RPMI8226 (cell line): ENCODE results near the gene DNAH8.

Experiments used
- DNase-seq: peaks from one replicate; pipeline ENCODE4 v3.0.0-alpha.2; 2015

DNAH8 gene

GRCh38 chr6:39056681-39057080 lies 341.6 kb downstream of the DNAH8 start:
- DNase-seq = no peak

DNA sequence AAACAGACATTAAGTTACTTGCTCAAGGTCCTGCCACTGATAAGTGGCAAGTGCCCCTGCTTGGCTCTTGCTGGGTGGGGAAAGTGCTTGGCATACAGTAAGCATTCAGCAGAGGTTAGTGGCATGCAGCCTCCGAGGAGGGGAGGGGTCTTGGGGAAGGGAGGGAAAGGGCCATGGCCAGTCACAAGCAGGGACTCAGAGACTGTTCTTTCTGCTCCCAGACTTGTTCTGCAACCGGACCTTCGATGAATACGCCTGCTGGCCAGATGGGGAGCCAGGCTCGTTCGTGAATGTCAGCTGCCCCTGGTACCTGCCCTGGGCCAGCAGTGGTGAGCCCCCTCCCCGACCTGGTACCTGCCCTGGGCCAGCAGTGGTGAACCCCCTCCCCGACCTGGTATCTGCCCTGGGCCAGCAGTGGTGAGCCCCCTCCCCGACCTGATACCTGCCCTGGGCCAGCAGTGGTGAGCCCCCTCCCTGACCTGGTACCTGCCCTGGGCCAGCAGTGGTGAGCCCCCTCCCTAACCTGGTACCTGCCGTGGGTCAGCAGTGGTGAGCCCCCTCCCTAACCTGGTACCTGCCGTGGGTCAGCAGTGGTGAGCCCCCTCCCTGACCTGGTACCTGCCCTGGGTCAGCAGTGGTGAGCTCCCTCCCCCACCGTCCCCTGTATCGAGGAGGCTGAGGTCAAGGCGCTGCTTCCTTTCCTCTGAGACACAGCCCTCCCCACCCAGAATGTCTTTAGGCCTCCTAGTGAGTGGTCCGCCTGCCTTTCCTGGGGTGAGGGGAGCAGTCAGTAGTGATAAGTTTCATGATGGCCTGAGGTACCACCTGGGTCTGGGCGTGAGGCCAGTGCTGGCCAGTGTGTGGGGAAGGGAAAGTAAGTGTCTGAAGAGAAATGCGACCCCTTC lies 342.4 kb downstream of the DNAH8 start:
- DNase-seq = no peak

DNA sequence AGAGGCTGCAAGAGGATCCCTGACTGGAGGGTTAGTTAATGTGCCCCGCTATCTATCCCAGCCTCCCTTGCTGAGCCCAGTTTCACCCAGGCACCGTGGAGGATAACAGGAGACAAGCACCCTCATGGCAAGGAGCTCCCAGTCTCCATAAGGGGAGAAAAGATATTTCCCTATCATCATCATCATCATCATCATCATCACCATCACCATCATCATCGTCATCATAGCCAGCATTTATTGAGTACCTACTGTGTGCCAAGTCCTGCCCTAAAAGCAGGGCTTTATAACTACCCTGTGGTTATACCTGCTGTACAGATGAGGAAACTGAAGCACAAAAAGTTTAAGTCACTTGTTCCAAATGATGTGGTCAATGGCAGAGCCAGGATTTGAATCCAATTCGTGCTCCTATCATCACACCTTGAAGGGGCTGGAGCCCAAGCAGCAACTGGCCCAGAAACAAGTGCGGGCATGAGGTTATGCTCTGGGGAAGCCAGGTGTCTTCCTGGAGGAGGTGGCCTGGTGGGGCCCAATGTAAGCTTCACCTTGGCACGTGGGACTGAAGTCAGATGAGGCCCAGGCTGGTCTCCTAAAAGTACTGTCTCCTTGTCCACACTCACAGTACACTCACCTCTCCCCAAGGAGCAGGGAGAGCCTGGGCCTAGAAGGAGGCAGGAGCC lies 343.5 kb downstream of the DNAH8 start:
- no peak for DNase-seq

DNA sequence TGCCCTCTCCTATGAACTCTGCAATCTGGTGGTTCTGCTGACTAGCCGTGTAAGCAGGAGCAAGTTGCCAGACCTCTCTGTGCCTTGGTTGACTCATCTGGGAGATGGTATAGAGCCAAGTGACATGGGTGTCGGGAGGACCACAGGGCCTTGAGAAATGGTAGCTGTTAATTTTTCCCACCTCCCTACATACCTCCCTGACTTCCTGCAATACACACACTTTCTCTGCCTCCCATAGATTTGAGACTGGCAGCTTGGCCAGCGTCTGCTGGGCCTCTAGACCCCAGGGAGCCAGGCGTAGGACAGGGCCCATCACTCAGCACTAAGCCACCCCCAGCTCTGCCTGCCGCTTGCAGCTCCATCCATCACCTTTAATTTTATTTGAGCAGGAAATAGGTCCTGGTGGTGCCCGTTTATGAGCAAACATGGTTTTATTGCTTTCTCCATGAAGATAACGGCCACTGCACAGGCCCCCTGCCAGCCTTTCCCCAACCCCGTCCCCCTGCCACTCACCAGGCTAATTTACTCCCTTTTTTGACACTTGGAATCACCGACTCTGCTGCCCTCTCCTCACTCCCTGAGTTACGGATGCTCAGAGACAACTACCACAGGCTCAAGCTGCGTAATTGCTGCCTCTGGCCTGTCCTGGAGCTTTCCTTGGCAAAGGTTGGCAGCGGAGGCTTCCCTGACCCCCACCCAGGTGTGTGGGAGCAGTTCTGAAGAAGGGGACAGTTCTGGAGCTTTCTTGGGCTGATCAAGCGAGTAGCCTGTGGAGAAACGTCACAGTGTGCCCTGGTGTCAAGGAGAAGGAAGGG lies 344.6 kb downstream of the DNAH8 start:
- no peak for DNase-seq

- DNase-seq = no peak
Observed at GRCh38 chr6:39060467-39061160, 345.5 kb downstream of the DNAH8 start.

DNA sequence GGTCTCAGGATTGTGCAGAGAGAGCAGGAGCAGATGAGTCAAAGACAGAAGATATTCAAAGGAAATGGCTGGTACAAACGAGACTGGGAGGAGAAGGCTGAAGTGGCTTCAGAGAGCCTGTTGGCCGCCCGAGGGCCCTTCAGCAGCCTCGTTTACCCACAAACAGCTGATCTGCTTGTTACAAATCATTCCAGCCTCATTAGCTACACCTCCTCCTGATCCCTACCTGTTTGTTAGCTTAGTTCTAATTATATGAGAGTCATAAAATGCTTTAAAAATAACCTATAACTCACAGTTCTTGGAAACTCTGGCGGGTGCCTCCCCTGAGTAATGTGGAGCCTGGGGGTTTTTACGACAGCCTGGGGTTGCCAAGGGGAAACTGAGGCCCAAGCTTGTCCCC lies 346.1 kb downstream of the DNAH8 start:
- no peak for DNase-seq

DNA sequence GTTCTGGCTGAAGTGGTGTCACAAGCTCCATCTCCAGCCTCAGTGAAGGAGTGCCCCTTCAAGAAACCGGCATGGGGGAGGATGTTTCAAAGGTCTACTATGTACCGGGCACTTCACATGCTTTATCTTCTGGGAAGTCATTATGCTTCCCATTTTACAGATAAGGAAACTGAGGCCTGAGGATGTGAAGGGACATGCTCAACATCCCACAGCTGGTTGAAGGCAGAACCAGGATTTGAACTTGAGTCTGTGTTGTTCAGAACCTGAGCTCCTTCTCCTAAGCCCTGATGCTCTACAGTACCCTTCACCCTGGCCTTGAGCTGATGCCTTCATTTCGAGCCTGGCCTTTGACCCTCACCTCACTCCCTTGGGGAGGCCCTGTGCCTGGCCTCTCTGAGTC lies 346.5 kb downstream of the DNAH8 start:
- no peak for DNase-seq

- DNase-seq = no peak
Observed at GRCh38 chr6:39062014-39062740, 347.1 kb downstream of the DNAH8 start.

GRCh38 chr6:39063526-39063925 lies 348.4 kb downstream of the DNAH8 start:
- DNase-seq = no peak

DNA sequence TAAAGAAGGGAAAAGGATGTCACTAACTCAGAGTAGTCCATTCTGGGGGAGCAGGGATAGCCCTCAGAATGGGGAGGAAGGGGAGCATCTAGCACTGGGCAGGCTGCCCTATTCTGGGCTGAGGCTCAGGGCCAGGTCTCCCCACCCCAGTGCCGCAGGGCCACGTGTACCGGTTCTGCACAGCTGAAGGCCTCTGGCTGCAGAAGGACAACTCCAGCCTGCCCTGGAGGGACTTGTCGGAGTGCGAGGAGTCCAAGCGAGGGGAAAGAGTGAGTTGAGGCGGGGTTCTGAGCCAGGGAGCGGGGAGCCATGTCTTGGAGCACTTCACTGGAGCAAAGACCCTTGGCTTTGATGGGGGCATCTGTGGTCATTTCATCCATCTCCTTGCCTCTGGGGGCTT lies 350.4 kb downstream of the DNAH8 start:
- DNase-seq = no peak

GRCh38 chr6:39068391-39068790 lies 353.3 kb downstream of the DNAH8 start:
- no peak for DNase-seq

DNA sequence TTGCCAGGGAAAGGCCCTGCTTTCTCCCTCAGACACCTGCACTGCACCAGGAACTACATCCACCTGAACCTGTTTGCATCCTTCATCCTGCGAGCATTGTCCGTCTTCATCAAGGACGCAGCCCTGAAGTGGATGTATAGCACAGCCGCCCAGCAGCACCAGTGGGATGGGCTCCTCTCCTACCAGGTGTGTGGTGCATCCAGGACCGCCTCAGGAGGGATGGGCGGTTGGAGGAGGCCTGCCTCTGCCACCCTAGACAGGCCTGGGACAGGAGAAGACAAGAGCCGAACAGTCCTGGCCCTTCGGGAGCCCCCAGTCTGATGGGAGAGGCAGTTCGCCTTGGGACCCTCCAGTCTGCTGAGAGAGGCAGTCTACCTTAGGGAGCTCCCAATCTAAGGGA lies 357.7 kb downstream of the DNAH8 start:
- DNase-seq = no peak

DNA sequence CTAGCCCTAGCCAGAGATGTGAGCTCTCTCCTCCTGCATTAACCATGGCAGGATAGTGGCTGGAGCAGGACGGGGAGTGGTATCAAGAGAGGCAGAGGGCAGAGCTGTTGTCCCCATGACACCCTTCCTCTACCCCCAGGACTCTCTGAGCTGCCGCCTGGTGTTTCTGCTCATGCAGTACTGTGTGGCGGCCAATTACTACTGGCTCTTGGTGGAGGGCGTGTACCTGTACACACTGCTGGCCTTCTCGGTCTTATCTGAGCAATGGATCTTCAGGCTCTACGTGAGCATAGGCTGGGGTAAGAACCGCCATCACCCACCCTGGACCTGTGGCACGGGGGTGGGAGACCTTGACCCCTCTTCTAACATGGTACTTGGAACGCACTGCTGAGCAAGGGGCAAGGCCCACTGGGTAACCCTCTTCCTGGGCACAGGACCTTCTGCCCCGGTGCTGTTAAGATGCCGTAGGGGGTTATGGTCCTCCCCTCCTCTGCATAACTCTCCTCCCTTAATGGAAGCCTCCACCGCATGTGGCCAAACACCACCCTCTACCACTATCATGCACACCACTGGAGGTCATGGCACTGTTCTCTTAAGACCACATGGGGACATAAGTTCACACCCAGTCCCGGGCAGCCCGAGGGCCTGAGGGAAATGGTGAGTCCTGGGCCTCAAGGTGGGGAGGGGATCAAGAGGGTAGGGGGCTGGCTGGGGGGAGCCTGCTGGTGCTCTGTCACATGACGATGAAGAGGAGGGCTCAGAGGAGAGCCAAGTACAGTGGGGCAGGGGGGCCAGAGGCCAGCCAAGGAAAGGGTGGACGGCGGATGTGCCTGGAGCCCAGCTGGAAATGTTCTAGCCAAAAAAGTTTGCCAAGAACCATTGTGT lies 358.6 kb downstream of the DNAH8 start:
- no peak for DNase-seq

DNA sequence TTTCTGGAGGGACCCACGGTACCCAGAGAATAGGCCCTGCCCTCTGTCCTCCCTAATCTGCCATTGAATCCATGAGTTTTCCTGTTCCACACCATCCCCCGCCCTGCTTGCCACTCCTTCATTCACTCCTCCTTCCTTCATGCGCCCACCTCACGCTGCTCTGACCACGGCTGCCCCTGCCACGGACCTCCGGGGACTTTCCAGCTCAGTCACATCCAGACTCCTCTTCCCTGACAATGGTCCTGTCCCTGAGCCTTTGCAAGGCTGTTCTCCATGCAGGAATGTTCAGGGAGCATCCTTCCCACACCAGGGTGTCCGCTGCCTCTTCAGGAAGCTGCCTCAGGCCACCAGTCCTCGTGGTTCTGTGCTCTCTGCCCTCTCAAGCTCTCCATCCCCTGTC lies 359.4 kb downstream of the DNAH8 start:
- DNase-seq = no peak

DNA sequence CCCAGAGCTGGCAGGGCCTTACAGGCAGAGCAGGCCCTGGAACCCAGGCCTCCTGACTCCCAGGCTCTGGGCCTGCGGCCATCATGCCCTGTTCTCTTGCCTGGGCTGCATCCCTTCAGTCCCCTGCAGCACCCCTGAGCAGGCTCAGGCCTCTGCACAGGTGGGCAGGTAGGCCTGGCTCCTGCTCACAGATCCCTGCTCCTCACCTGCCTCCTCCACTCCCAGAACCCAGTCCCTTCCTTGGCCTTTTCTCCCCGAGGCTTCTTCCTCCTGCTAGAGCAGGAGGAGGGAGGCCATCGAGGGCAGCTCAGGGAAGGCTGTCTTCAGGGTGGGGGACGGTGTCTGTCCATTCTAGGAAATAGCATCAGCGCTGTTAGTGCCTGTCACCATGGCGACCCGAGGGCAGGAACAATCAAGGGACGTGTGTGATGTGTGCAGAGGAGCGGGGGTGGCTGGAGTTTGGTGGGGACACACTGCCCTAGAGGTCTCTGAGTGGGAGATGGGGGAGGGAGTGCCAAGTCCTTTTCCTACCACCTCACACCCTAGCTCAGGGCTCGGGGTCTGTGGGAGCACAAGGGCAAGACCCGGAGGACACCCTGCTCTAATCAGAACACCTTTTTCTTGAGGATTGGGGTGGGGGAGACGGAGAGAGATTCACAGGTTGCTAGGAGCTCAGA lies 360.0 kb downstream of the DNAH8 start:
- DNase-seq = no peak

GRCh38 chr6:39075807-39076622 lies 360.9 kb downstream of the DNAH8 start:
- DNase-seq = no peak

GRCh38 chr6:39076623-39077535 lies 361.8 kb downstream of the DNAH8 start:
- DNase-seq = no peak

- DNase-seq = no peak
Observed at GRCh38 chr6:39077882-39078594, 362.9 kb downstream of the DNAH8 start.
